ENCODE measurements around the gene FAM184B.

Gene FAM184B

DNA sequence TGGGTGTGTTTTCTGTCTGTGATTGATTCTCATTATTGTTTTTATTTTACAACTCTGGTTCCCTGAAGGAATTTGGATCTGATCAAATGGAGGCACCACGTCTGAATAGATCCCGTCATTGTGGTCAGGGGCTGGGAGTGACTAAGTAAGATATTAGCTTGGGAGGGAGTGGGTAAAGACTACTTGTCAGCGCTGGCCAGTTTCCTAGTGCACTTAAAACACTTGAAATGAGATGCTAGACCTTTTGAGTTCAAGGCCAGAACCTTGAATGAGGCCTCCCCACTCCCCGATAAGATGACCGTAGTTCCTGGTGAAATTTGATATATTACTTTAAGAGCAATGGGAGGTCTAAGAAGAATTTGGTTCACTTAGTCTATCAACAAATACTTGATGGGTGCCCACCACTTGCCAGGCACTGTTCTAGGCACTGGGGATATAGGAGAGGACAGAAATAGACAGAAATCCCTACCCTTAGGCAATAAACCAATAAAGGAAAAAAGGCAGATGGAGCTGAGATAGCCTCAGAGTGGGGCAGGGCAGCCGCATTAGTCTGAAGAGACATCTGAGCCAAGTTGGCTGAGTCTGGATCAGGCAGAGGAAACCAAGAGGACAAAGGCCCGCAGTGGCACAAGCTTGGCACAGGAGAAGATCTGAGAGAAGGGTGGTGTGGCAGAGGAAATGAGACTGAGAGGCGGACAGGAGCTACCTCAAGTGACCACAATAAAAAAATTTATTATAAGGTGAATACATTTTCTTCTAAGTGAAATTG lies 11.8 kb downstream of the FAM184B start:
- no peak overlapping the region for H3K9ac ChIP-seq (ENCODE audit: insufficient read length)
- DNase-seq (ENCODE audit: low read depth, low spot score): no peak
- H3K27ac ChIP-seq: no peak overlapping the region
- H3K4me3 ChIP-seq: no peak overlapping the region
- no peaks in the 10 kb centered on the region for H3K36me3 ChIP-seq (ENCODE audit: insufficient read depth, low read length)
- no peak for TF ChIP-seq FOXP2 (optimal IDR thresholded peaks at IDR 0.05; ENCODE audit: control extremely low read depth, extremely low read length, insufficient read depth)
- TF ChIP-seq POLR2AphosphoS5 (IDR thresholded peaks at IDR 0.05; ENCODE audit: borderline replicate concordance, low read depth, low read length): no peak
- no peak for TF ChIP-seq EZH2 (IDR thresholded peaks at IDR 0.05)
- no peaks in the 10 kb centered on the region for H3K9me3 ChIP-seq (ENCODE audit: low read depth, low read length)

DNA sequence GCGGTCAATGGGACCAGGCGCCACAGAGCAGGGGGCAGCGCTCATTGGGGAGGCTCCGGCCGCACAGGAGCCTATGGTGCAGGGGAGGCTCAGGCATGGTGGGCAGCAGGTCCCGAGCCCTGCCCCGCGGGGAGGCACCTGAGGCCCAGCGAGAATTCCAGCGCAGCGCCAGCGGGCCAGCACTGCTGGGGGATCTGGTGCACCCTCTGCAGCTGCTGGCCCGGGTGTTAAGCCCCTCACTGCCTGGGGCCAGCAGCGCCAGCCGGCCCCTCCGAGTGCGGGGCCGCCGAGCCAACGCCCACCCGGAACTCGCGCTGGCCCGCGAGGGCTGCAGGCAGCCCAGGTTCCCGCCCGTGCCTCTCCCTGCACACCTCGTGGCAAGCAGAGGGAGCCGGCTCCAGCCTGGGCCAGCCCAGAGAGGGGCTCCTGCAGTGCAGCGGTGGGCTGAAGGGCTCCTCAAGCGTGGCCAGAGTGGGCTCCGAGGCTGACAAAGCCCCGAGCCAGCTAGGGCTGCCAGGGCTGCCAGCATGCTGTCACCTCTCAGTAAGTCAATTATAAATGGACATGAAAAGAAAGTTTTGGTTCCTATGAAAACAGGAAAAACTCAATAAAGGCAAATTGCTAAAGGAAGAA lies 14.5 kb downstream of the FAM184B start:
- H3K4me3 ChIP-seq: no peak overlapping the region
- no peak for DNase-seq (ENCODE audit: low read depth, low spot score)
- no peak overlapping the region for H3K9ac ChIP-seq (ENCODE audit: insufficient read length)
- TF ChIP-seq FOXP2 (optimal IDR thresholded peaks at IDR 0.05; ENCODE audit: control extremely low read depth, extremely low read length, insufficient read depth): no peak
- TF ChIP-seq POLR2AphosphoS5 (IDR thresholded peaks at IDR 0.05; ENCODE audit: borderline replicate concordance, low read depth, low read length): no peak
- no peak for TF ChIP-seq EZH2 (IDR thresholded peaks at IDR 0.05)
- H3K27ac ChIP-seq: no peak overlapping the region
- H3K9me3 ChIP-seq (ENCODE audit: low read depth, low read length): no peaks in the 10 kb centered on the region
- no peaks in the 10 kb centered on the region for H3K36me3 ChIP-seq (ENCODE audit: insufficient read depth, low read length)

DNA sequence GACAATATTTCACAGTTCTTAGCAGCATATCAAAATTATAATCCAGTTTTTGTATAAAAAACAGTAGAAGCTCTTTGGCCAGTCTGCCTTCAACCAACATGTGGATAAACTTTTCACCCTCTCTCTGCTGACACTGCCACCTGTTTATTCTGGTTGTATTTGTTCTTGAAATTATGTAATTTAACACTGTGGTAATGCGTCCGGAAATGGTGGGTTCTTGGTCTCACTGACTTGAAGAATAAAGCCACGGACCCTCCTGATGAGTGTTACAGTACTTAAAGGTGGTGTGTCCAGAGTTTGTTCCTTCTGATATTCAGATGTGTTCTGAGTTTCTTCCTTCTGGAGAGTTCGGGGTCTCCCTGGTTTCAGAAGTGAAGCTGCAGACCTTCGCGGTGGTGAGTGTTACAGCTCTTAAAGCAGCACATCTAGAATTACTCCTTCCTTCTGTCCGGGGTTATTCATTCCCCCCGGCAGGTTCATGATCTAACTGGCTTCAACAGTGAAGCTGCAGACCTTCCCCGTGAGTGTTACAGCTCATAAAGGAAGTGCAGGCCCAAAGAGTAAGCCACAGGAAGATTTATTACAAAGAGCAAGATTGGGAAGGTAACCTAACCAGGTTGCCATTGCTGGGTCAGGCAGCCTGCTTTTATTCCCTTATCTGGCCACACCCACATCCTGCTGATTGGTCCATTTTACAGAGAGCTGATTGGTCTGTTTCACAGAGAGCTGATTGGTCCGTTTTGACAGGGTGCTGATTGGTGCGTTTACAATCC lies 15.7 kb downstream of the FAM184B start:
- TF ChIP-seq FOXP2 (optimal IDR thresholded peaks at IDR 0.05; ENCODE audit: control extremely low read depth, extremely low read length, insufficient read depth): no peak
- no peak for TF ChIP-seq POLR2AphosphoS5 (IDR thresholded peaks at IDR 0.05; ENCODE audit: borderline replicate concordance, low read depth, low read length)
- TF ChIP-seq EZH2 (IDR thresholded peaks at IDR 0.05): no peak
- no peak overlapping the region for H3K27ac ChIP-seq
- no peak overlapping the region for H3K4me3 ChIP-seq
- H3K9ac ChIP-seq (ENCODE audit: insufficient read length): no peak overlapping the region
- no peaks in the 10 kb centered on the region for H3K9me3 ChIP-seq (ENCODE audit: low read depth, low read length)
- DNase-seq (ENCODE audit: low read depth, low spot score): no peak
- H3K36me3 ChIP-seq (ENCODE audit: insufficient read depth, low read length): no peaks in the 10 kb centered on the region

- DNase-seq (ENCODE audit: low read depth, low spot score): no peak
- H3K9ac ChIP-seq (ENCODE audit: insufficient read length): no peak overlapping the region
- H3K36me3 ChIP-seq (ENCODE audit: insufficient read depth, low read length): no peaks in the 10 kb centered on the region
- H3K27ac ChIP-seq: no peak overlapping the region
- no peaks in the 10 kb centered on the region for H3K9me3 ChIP-seq (ENCODE audit: low read depth, low read length)
- TF ChIP-seq EZH2 (IDR thresholded peaks at IDR 0.05) (no peak), POLR2AphosphoS5 (IDR thresholded peaks at IDR 0.05; ENCODE audit: borderline replicate concordance, low read depth, low read length) (no peak), FOXP2 (optimal IDR thresholded peaks at IDR 0.05; ENCODE audit: control extremely low read depth, extremely low read length, insufficient read depth) (no peak)
- H3K4me3 ChIP-seq: no peak overlapping the region
Measured at GRCh38 chr4:17763931-17764330, 17.5 kb downstream of the FAM184B start.

GRCh38 chr4:17763416-17763815 lies 18.0 kb downstream of the FAM184B start:
- Histone ChIP-seq H3K27ac (no peak overlapping the region), H3K9me3 (ENCODE audit: low read depth, low read length) (no peaks in the 10 kb centered on the region), H3K4me3 (no peak overlapping the region), H3K36me3 (ENCODE audit: insufficient read depth, low read length) (no peaks in the 10 kb centered on the region), H3K9ac (ENCODE audit: insufficient read length) (no peak overlapping the region)
- TF ChIP-seq POLR2AphosphoS5 (IDR thresholded peaks at IDR 0.05; ENCODE audit: borderline replicate concordance, low read depth, low read length) (no peak), FOXP2 (optimal IDR thresholded peaks at IDR 0.05; ENCODE audit: control extremely low read depth, extremely low read length, insufficient read depth) (no peak), EZH2 (IDR thresholded peaks at IDR 0.05) (no peak)
- DNase-seq (ENCODE audit: low read depth, low spot score): no peak

DNA sequence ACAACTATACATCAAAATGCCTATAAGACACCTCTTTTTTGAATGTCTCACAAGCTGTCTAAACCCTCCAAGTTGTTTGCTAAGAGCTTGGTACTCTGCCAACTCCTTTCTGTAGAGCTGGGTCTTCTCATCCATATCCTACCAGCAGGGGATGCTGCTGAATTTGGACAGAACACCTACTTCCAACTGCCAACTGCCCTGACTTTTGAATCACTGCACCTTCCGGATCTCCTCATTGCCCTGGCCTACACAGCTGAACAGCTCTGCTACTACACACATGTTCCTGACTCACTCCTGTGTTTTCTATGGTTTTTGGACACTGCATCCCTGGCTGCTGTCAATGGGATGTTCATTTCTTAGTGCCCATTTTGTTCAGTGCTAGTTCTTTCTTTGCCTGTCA lies 18.7 kb downstream of the FAM184B start:
- Histone ChIP-seq H3K9ac (ENCODE audit: insufficient read length) (no peak overlapping the region), H3K4me3 (no peak overlapping the region), H3K9me3 (ENCODE audit: low read depth, low read length) (no peaks in the 10 kb centered on the region), H3K36me3 (ENCODE audit: insufficient read depth, low read length) (no peaks in the 10 kb centered on the region), H3K27ac (no peak overlapping the region)
- TF ChIP-seq FOXP2 (optimal IDR thresholded peaks at IDR 0.05; ENCODE audit: control extremely low read depth, extremely low read length, insufficient read depth) (no peak), POLR2AphosphoS5 (IDR thresholded peaks at IDR 0.05; ENCODE audit: borderline replicate concordance, low read depth, low read length) (no peak), EZH2 (IDR thresholded peaks at IDR 0.05) (no peak)
- DNase-seq (ENCODE audit: low read depth, low spot score): no peak

GRCh38 chr4:17761062-17761461 lies 20.4 kb downstream of the FAM184B start:
- Histone ChIP-seq H3K36me3 (ENCODE audit: insufficient read depth, low read length) (no peaks in the 10 kb centered on the region), H3K9ac (ENCODE audit: insufficient read length) (no peak overlapping the region), H3K27ac (no peak overlapping the region), H3K9me3 (ENCODE audit: low read depth, low read length) (no peaks in the 10 kb centered on the region), H3K4me3 (no peak overlapping the region)
- TF ChIP-seq POLR2AphosphoS5 (IDR thresholded peaks at IDR 0.05; ENCODE audit: borderline replicate concordance, low read depth, low read length): no peak
- TF ChIP-seq FOXP2 (optimal IDR thresholded peaks at IDR 0.05; ENCODE audit: control extremely low read depth, extremely low read length, insufficient read depth): no peak
- no peak for DNase-seq (ENCODE audit: low read depth, low spot score)

- no peaks in the 10 kb centered on the region for H3K36me3 ChIP-seq (ENCODE audit: insufficient read depth, low read length)
- no peak for DNase-seq (ENCODE audit: low read depth, low spot score)
- no peak overlapping the region for H3K9ac ChIP-seq (ENCODE audit: insufficient read length)
- H3K27ac ChIP-seq: no peak overlapping the region
- no peaks in the 10 kb centered on the region for H3K9me3 ChIP-seq (ENCODE audit: low read depth, low read length)
- H3K4me3 ChIP-seq: no peak overlapping the region
- TF ChIP-seq POLR2AphosphoS5 (IDR thresholded peaks at IDR 0.05; ENCODE audit: borderline replicate concordance, low read depth, low read length) (no peak), FOXP2 (optimal IDR thresholded peaks at IDR 0.05; ENCODE audit: control extremely low read depth, extremely low read length, insufficient read depth) (no peak), EZH2 (IDR thresholded peaks at IDR 0.05) (no peak)
Measured at GRCh38 chr4:17760626-17761025, 20.8 kb downstream of the FAM184B start.

All from SK-N-MC (cell line).